Measurements from ENCODE around the gene COX7B2.

Gene COX7B2, protein sequence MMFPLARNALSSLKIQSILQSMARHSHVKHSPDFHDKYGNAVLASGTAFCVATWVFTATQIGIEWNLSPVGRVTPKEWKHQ

DNA sequence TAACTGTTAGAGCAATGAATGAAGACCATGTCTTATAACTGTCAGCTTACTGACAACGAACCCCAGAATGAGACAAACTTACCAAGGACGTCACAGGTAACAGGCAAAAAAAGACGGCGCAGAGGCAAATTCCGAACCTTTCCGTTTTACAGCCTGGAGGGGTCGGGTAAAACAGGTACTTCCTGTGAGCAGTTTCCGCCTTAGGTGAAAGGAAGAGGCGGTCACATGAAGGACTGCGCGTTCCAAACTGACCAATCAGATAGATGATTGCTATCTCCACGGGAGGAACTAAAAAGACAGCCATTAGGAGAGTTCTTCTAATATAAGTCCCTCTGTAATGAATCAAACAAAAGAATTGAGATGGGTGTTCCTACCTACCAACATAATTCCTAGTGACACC, at the start of gene COX7B2:
Gene COX7B2, minus strand, starts transcription at position 168 of the 400 bp plus-strand sequence. CDS start 174,053 bp downstream, outside the sequence.
- DNase-seq (ENCODE audit: extremely low read depth, low read depth): no peak
- TF ChIP-seq, protein P1, sequence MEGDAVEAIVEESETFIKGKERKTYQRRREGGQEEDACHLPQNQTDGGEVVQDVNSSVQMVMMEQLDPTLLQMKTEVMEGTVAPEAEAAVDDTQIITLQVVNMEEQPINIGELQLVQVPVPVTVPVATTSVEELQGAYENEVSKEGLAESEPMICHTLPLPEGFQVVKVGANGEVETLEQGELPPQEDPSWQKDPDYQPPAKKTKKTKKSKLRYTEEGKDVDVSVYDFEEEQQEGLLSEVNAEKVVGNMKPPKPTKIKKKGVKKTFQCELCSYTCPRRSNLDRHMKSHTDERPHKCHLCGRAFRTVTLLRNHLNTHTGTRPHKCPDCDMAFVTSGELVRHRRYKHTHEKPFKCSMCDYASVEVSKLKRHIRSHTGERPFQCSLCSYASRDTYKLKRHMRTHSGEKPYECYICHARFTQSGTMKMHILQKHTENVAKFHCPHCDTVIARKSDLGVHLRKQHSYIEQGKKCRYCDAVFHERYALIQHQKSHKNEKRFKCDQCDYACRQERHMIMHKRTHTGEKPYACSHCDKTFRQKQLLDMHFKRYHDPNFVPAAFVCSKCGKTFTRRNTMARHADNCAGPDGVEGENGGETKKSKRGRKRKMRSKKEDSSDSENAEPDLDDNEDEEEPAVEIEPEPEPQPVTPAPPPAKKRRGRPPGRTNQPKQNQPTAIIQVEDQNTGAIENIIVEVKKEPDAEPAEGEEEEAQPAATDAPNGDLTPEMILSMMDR (IDR thresholded peaks at IDR 0.05; ENCODE audit: low read depth, low read length): no peak

GRCh38 chr4:46956451-46956850, 47.4 kb upstream of the COX7B2 start:
- TF ChIP-seq, protein P1 (IDR thresholded peaks at IDR 0.05; ENCODE audit: low read depth, low read length): no peak
- DNase-seq (ENCODE audit: extremely low read depth, low read depth): no peak

DNA sequence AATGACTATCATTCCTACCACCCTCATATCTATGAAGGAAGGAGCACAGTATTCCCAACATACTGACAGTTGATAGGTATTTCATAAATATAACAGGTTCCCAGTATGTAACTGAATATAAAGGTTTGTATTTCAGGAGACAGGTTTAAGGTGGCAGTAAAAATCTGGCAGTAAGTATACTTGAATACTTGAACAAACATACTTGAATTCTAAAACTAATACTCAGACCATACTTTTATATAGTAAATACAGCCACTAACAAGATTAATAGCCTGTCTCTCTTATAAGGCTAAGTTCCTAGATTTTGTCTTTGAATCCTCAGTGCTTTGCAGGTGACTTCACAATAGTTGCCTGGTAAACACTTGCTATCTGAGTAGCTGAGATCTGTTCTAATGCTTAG, 46.6 kb upstream of the COX7B2 start:
- TF ChIP-seq, protein P1 (IDR thresholded peaks at IDR 0.05; ENCODE audit: low read depth, low read length): no peak
- DNase-seq (ENCODE audit: extremely low read depth, low read depth): no peak

DNA sequence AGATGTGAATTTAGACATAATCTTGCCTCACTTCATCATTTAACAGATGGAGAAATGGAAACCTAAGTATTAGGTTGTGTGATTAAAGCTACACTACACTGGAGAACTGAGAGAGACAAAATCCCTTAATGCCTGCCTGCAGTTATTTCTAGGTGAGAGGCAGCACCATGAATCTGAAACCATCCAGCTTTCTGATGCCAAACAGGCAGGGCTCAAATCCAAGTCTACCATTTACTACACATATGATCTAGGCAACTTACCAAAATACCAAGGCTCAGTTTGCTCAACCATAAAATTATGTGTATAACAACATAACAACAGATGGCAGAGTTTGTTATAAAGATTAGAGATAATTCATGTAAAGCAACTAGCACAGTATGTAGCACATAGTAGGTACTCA, 45.6 kb upstream of the COX7B2 start:
- TF ChIP-seq, protein P1 (IDR thresholded peaks at IDR 0.05; ENCODE audit: low read depth, low read length): no peak
- no peak for DNase-seq (ENCODE audit: extremely low read depth, low read depth)

GRCh38 chr4:46953564-46953963, 44.5 kb upstream of the COX7B2 start:
- TF ChIP-seq, protein P1 (IDR thresholded peaks at IDR 0.05; ENCODE audit: low read depth, low read length): no peak
- no peak for DNase-seq (ENCODE audit: extremely low read depth, low read depth)

GRCh38 chr4:46952451-46952850, 43.4 kb upstream of the COX7B2 start:
- DNase-seq (ENCODE audit: extremely low read depth, low read depth): no peak
- TF ChIP-seq, protein P1 (IDR thresholded peaks at IDR 0.05; ENCODE audit: low read depth, low read length): no peak

GRCh38 chr4:46950826-46951225, 41.8 kb upstream of the COX7B2 start:
- no peak for DNase-seq (ENCODE audit: extremely low read depth, low read depth)
- TF ChIP-seq, protein P1 (IDR thresholded peaks at IDR 0.05; ENCODE audit: low read depth, low read length): no peak
